GM12878 (cell line): ENCODE results near the gene RPL18. TPM values are rescaled to one million over a fixed set of nuclear protein-coding genes. Genes with fewer than 3 reads are reported as not detected.

ENCODE experiments used
- ATAC-seq: fragments of 200-7000 bp; cut with Tn5 transposase; 3 replicates; pipeline ENCODE4 v1.9.1; 2020; ENCODE audit warnings: mild to moderate bottlenecking, moderate library complexity
- BruUV-seq: library from RNA; stranded (reverse); fragments of 400-500 nt; replicated peaks from 2 replicates; lab custom pipeline; 2021; lab: Mats Ljungman, UMichigan
- CTCF ChIA-PET: fragments of 300-600 bp; sonication (Branson Sonifier 250); formaldehyde crosslinking; extraction: SDS; loops from one replicate; lab custom pipeline; 2021; ENCODE audit warnings: inconsistent platforms; lab: Yijun Ruan, JAX
- POLR2A ChIA-PET: fragments of 350-600 bp; formaldehyde crosslinking; extraction: SDS; loops from one replicate; lab custom pipeline; 2021; ENCODE audit warnings: inconsistent platforms; lab: Charles Lee
- RAD21 ChIA-PET: fragments of 300-600 bp; sonication (Branson Sonifier 250); formaldehyde crosslinking; loops from one replicate; lab custom pipeline; 2023; ENCODE audit warnings: antibody characterized with exemption; ENCODE audit not compliant: unreplicated experiment; lab: Charles Lee
- SMC1A ChIA-PET: fragments of 300-600 bp; sonication (Branson Sonifier 250); formaldehyde crosslinking; loops from one replicate; lab custom pipeline; 2023; ENCODE audit not compliant: unreplicated experiment, uncharacterized antibody; lab: Charles Lee
- DNase-seq: peaks from one replicate; pipeline ENCODE4 v3.0.0-alpha.2; 2011; ENCODE audit warnings: low read depth, low spot score
- FAIRE-seq: peaks from 3 replicates; lab custom pipeline; 2011; peaks lifted over from hg19 to GRCh38; lab: Jason Lieb, UNC
- H2AFZ ChIP-seq: 2 replicates; pipeline ENCODE4 v1.6.0; 2011; ENCODE audit warnings: low read depth, low read length, control low read depth; ENCODE audit not compliant: control insufficient read depth
- H3K27ac ChIP-seq: 2 replicates; pipeline ENCODE4 v1.5.1; 2011; ENCODE audit warnings: control low read depth; ENCODE audit not compliant: control insufficient read depth, insufficient read depth
- H3K27me3 ChIP-seq, 2 experiments: replicated peaks in 1 of 2; 2 replicates each; pipeline versions ENCODE4 v1.6.0 to v1.6.1; 2011; ENCODE audit warnings: low read length in 1 of 2; ENCODE audit not compliant: control insufficient read depth in 2 of 2, insufficient read depth in 2 of 2
- H3K36me3 ChIP-seq, 2 experiments: 2 replicates each; pipeline ENCODE4 v1.5.1; 2011; ENCODE audit warnings: low read length in 1 of 2; ENCODE audit not compliant: control insufficient read depth in 2 of 2, insufficient read depth in 2 of 2
- H3K4me1 ChIP-seq: 2 replicates; pipeline ENCODE4 v1.6.1; 2011; ENCODE audit warnings: mild to moderate bottlenecking, low read length, moderate library complexity, mixed read lengths; ENCODE audit not compliant: control insufficient read depth, insufficient read depth
- H3K4me2 ChIP-seq: 2 replicates; pipeline ENCODE4 v1.6.0; 2011; ENCODE audit warnings: control low read depth; ENCODE audit not compliant: control insufficient read depth, insufficient read depth
- H3K4me3 ChIP-seq: fragments of 200-600 bp; sonication (generic); 2 replicates; pipeline ENCODE4 v1.5.1; 2016
- H3K79me2 ChIP-seq: 2 replicates; pipeline ENCODE4 v1.6.0; 2011; ENCODE audit warnings: low read length; ENCODE audit not compliant: control insufficient read depth, insufficient read depth
- H3K9ac ChIP-seq: 2 replicates; pipeline ENCODE4 v1.8.0; 2011; ENCODE audit warnings: low read length, control low read depth, mixed read lengths; ENCODE audit not compliant: control insufficient read depth, insufficient read depth
- H3K9me3 ChIP-seq: replicated peaks from 3 replicates; pipeline ENCODE4 v1.5.1; 2011; ENCODE audit warnings: mild to moderate bottlenecking, low read length; ENCODE audit not compliant: control insufficient read depth, insufficient read depth
- H4K20me1 ChIP-seq: 2 replicates; pipeline ENCODE4 v1.6.0; 2011; ENCODE audit not compliant: control insufficient read depth, insufficient read depth
- ETV6 ChIP-seq, 2 experiments: fragments of 450-650 bp in 1 of 2; IDR thresholded peaks in 1 of 2; conservative IDR thresholded peaks in 1 of 2; 2 replicates each; pipeline ENCODE4 v1.6.1; 2014; ENCODE audit warnings: antibody characterized with exemption in 1 of 2, borderline replicate concordance in 1 of 2, low read depth in 1 of 2, mild to moderate bottlenecking in 1 of 2, moderate library complexity in 1 of 2
- IRF5 ChIP-seq: fragments of 450-650 bp; IDR thresholded peaks from 2 replicates; pipeline ENCODE4 v1.6.1; 2017; ENCODE audit warnings: borderline replicate concordance
- SMAD5 ChIP-seq: IDR thresholded peaks from 2 replicates; pipeline ENCODE4 v1.6.1; 2016; ENCODE audit warnings: antibody characterized with exemption, low read depth
- ZBTB40 ChIP-seq: fragments of 450-650 bp; IDR thresholded peaks from 2 replicates; pipeline ENCODE4 v1.6.1; 2016; ENCODE audit warnings: mild to moderate bottlenecking, moderate library complexity, borderline replicate concordance
- ZZZ3 ChIP-seq: IDR thresholded peaks from 2 replicates; pipeline ENCODE4 v1.6.1; 2011; ENCODE audit warnings: low read depth; ENCODE audit not compliant: control insufficient read depth, insufficient read length
- WGBS: methylation state at CpG from one replicate; pipeline ENCODE4 v1.1.6; 2016; ENCODE audit warnings: low lambda C conversion rate; ENCODE audit not compliant: insufficient replicate concordance, insufficient coverage; ENCODE audit errors: missing lambda C conversion rate; 5-methylcytosine and 5-hydroxymethylcytosine counted together
- in situ Hi-C: fragments of 300-500 bp; cut with MboI; formaldehyde crosslinking; loops from 9 replicates; pipeline ENCODE4 v1.14.3; 2018; ENCODE audit warnings: mixed read lengths
- intact Hi-C: fragments of 100-400 bp; cut with micrococcal nuclease; formaldehyde crosslinking; loops from one replicate; pipeline ENCODE4 v1.14.2; 2022; ENCODE audit not compliant: unreplicated experiment
- polyA plus RNA-seq, 11 experiments: library from polyadenylated mRNA; depleted of rRNA in 4 of 11; unstranded in 6 of 11; stranded (reverse) in 5 of 11; fragments of >200 nt; fragmentation: Nextera tagmentation in 4 of 11; fragmentation: Illumina TruSeq in 1 of 11; extraction: Ambion mirVana in 4 of 11; extraction: Trizol in 1 of 11; gene quantifications; 1 replicate in 1 of 11; 2 replicates in 10 of 11; pipeline versions ENCODE4 v1.2.1 to v1.2.3, GENCODE V29; 2011 to 2016; ENCODE audit warnings: inconsistent platforms in 2 of 11, missing spikeins in 2 of 11, low read depth in 1 of 11
- total RNA-seq, 4 experiments: library from RNA; depleted of rRNA in 3 of 4; stranded (reverse); fragments of >200 nt in 3 of 4; fragmentation: Illumina TruSeq in 1 of 4; extraction: Trizol in 1 of 4; gene quantifications; 2 replicates each; pipeline versions ENCODE4 v1.2.1 to v1.2.3, GENCODE V29; 2013 to 2021
- TF ChIP-seq, protein P1 (sequence below): fragments of 450-650 bp; IDR thresholded peaks from 2 replicates; pipeline ENCODE4 v1.6.1; 2016; ENCODE audit warnings: mild to moderate bottlenecking
- TF ChIP-seq, protein P2 (sequence below): IDR thresholded peaks from 2 replicates; pipeline ENCODE4 v1.6.1; 2011; ENCODE audit warnings: low read depth, mild to moderate bottlenecking, low read length, moderate library complexity, borderline replicate concordance; ENCODE audit errors: extremely low read depth
- TF ChIP-seq, protein P3 (sequence below): fragments of 450-650 bp; formaldehyde crosslinking; IDR thresholded peaks from 2 replicates; pipeline ENCODE4 v1.5.0; 2022; ENCODE audit warnings: mild to moderate bottlenecking, missing genetic modification characterization

RPL18 gene
- total and polyA plus RNA-seq, 10 of the 15 experiments (the other 5 are each of a cell fraction or from before 2014, with no cell fraction given): 393 to 4,267 (median 2,019) TPM

GRCh38 chr19:48613024-48613851 is 5.7 kb downstream of the RPL18 start:
- Histone ChIP-seq H3K27me3 (no peaks in the 10 kb centered on the region), H2AFZ (no peak overlapping the region), H3K9me3 (no peaks in the 10 kb centered on the region), H3K9ac (no peak overlapping the region), H3K4me1 (peaks cover 8% of the 10 kb centered on the region; the same call in 1 of the 2 replicates), H3K4me2 (no peak overlapping the region), H3K27ac (no peak overlapping the region), H3K36me3 (peaks cover 25 to 32% of the 10 kb centered on the region in 2 experiments)
- DNase-seq (no peak), ATAC-seq (peak; percentile 1; the same call in 1 of the 3 replicates)
- SMC1A ChIA-PET: no interaction called here
- RAD21 ChIA-PET: no interaction called here
- CTCF ChIA-PET: no interaction called here
- POLR2A ChIA-PET: no interaction called here
- intact Hi-C loops: no loop called here
- 80% methylated on average over 39 of the region's 39 CpGs for WGBS
- no peak for TF ChIP-seq IRF5
- no peak for TF ChIP-seq SMAD5
- no peak for TF ChIP-seq ETV6 (conservative IDR thresholded peaks at IDR 0.05 in 1 of 2, IDR thresholded peaks at IDR 0.05 in 1 of 2; ENCODE audit: borderline replicate concordance in 1 of 2, low read depth in 1 of 2)
- TF ChIP-seq ZZZ3: no peak
- TF ChIP-seq, protein P1, sequence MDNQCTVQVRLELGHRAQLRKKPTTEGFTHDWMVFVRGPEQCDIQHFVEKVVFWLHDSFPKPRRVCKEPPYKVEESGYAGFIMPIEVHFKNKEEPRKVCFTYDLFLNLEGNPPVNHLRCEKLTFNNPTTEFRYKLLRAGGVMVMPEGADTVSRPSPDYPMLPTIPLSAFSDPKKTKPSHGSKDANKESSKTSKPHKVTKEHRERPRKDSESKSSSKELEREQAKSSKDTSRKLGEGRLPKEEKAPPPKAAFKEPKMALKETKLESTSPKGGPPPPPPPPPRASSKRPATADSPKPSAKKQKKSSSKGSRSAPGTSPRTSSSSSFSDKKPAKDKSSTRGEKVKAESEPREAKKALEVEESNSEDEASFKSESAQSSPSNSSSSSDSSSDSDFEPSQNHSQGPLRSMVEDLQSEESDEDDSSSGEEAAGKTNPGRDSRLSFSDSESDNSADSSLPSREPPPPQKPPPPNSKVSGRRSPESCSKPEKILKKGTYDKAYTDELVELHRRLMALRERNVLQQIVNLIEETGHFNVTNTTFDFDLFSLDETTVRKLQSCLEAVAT: no peak
- TF ChIP-seq, protein P2, sequence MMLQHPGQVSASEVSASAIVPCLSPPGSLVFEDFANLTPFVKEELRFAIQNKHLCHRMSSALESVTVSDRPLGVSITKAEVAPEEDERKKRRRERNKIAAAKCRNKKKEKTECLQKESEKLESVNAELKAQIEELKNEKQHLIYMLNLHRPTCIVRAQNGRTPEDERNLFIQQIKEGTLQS: no peak
- TF ChIP-seq ZBTB40: no peak
- TF ChIP-seq, protein P3, sequence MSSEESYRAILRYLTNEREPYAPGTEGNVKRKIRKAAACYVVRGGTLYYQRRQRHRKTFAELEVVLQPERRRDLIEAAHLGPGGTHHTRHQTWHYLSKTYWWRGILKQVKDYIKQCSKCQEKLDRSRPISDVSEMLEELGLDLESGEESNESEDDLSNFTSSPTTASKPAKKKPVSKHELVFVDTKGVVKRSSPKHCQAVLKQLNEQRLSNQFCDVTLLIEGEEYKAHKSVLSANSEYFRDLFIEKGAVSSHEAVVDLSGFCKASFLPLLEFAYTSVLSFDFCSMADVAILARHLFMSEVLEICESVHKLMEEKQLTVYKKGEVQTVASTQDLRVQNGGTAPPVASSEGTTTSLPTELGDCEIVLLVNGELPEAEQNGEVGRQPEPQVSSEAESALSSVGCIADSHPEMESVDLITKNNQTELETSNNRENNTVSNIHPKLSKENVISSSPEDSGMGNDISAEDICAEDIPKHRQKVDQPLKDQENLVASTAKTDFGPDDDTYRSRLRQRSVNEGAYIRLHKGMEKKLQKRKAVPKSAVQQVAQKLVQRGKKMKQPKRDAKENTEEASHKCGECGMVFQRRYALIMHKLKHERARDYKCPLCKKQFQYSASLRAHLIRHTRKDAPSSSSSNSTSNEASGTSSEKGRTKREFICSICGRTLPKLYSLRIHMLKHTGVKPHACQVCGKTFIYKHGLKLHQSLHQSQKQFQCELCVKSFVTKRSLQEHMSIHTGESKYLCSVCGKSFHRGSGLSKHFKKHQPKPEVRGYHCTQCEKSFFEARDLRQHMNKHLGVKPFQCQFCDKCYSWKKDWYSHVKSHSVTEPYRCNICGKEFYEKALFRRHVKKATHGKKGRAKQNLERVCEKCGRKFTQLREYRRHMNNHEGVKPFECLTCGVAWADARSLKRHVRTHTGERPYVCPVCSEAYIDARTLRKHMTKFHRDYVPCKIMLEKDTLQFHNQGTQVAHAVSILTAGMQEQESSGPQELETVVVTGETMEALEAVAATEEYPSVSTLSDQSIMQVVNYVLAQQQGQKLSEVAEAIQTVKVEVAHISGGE: no peak
- TF ChIP-seq, all 136 proteins: peak for 0
- no TSS peak for BruUV-seq
- in situ Hi-C loops: no loop called here
- FAIRE-seq: no peak
- Histone ChIP-seq H4K20me1 (peaks cover 15% of the 10 kb centered on the region), H3K4me3 (no peak overlapping the region), H3K79me2 (peaks cover 26% of the 10 kb centered on the region)
